ENCODE data around the gene CYP11A1.

DNA sequence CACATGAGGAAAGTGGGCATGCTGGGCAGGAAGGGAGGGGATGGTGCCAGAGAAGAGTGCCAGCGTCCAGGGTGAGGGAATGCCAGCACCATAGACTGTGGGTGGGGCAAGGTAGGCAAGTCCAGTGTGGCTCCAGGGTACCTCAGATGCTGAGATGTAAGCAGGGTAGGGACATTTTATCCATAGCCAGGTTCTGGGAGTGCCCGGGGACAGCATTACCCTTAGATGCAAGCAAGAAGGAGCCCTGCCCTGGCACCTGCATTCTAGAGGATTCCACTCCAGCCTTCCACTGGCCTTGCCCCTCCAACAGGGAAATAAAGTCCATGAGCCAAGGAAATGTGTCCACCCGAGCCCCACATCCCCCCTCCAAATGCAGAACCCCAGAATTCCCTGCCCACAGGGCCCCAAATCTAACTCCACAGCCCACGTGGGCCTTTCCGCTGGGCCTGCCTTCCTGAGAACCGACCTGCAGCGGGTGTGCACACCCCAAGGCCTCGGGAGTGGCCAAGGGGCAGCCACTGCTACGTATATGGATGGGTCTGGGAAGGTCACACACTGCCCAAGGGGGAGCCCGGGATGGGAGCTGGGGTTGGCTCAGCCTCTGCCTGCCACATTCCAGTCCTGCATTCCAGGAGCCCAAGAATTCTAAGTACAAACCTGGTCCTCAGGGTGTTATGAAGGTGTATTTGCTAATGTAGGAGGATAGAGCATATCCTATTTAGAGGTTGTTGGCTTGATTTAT, 20.3 kb upstream of the CYP11A1 start:
- no peak for TF ChIP-seq POLR2A (IDR thresholded peaks at IDR 0.05; ENCODE audit: low read length)
- TF ChIP-seq, protein P1, sequence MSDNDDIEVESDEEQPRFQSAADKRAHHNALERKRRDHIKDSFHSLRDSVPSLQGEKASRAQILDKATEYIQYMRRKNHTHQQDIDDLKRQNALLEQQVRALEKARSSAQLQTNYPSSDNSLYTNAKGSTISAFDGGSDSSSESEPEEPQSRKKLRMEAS (IDR thresholded peaks at IDR 0.05), result no peak
